OCI-LY1 (cell line): ENCODE results near the gene SLC49A3.

ENCODE experiments used
- EZH2 ChIP-seq: fragments of 200-600 bp; sonication (generic), shearing (Covaris generic); IDR thresholded peaks from 2 replicates; pipeline ENCODE4 v1.8.0; 2017; ENCODE audit warnings: borderline replicate concordance, mixed run types, mild to moderate bottlenecking, antibody characterized with exemption, low read length, moderate library complexity, mixed read lengths
- TF ChIP-seq, protein P1 (sequence below): fragments of 200-600 bp; sonication (generic), shearing (Covaris generic); IDR thresholded peaks from 2 replicates; pipeline ENCODE4 v1.5.1; 2017; ENCODE audit warnings: mild to moderate bottlenecking, antibody characterized with exemption, low read length, moderate library complexity, mixed read lengths

DNA sequence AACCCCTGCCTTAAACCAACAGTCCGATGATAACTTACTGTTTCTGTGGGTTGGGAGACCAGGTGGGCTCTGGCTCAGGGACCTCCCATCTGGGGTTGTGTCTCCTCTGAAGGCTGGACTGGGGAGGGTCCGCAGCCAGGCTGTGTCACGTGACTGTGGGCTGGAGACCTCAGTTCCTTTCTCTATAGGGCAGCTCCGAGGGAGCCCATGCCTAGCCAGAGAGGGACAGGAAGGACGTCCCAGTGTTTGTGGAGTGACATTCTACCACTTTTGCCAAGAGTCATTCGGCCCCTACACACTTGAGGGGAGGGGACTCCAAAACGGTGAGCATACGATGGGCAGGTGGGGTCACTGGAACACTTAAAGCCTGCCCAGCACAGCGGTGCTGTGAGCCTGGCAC, 21.2 kb upstream of the SLC49A3 start:
- TF ChIP-seq, protein P1, sequence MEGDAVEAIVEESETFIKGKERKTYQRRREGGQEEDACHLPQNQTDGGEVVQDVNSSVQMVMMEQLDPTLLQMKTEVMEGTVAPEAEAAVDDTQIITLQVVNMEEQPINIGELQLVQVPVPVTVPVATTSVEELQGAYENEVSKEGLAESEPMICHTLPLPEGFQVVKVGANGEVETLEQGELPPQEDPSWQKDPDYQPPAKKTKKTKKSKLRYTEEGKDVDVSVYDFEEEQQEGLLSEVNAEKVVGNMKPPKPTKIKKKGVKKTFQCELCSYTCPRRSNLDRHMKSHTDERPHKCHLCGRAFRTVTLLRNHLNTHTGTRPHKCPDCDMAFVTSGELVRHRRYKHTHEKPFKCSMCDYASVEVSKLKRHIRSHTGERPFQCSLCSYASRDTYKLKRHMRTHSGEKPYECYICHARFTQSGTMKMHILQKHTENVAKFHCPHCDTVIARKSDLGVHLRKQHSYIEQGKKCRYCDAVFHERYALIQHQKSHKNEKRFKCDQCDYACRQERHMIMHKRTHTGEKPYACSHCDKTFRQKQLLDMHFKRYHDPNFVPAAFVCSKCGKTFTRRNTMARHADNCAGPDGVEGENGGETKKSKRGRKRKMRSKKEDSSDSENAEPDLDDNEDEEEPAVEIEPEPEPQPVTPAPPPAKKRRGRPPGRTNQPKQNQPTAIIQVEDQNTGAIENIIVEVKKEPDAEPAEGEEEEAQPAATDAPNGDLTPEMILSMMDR: no peak
- TF ChIP-seq EZH2: no peak
